HUES6 (cell line): ENCODE data around the gene CHGA.

Experiments used
- H3K27ac ChIP-seq: 2 replicates; pipeline ENCODE4 v1.7.0; 2013; ENCODE audit warnings: low read depth, mild to moderate bottlenecking, low read length, inconsistent platforms
- H3K27me3 ChIP-seq: 2 replicates; pipeline ENCODE4 v1.6.1; 2013; ENCODE audit warnings: low read length; ENCODE audit not compliant: control insufficient read depth, insufficient read depth
- H3K36me3 ChIP-seq: 2 replicates; pipeline ENCODE4 v1.6.1; 2013; ENCODE audit warnings: low read length; ENCODE audit not compliant: control insufficient read depth, insufficient read depth
- H3K4me1 ChIP-seq: 2 replicates; pipeline ENCODE4 v1.6.1; 2013; ENCODE audit warnings: low read length; ENCODE audit not compliant: control insufficient read depth, insufficient read depth
- H3K4me3 ChIP-seq: 2 replicates; pipeline ENCODE4 v1.5.1; 2013; ENCODE audit warnings: low read depth, low read length
- H3K9ac ChIP-seq: one replicate; pipeline ENCODE4 v1.6.1; 2013; ENCODE audit warnings: mild to moderate bottlenecking, low read length
- H3K9me3 ChIP-seq: 2 replicates; pipeline ENCODE4 v1.6.1; 2013; ENCODE audit warnings: low read depth, low read length; ENCODE audit not compliant: control insufficient read depth, insufficient read depth

The CHGA gene

DNA sequence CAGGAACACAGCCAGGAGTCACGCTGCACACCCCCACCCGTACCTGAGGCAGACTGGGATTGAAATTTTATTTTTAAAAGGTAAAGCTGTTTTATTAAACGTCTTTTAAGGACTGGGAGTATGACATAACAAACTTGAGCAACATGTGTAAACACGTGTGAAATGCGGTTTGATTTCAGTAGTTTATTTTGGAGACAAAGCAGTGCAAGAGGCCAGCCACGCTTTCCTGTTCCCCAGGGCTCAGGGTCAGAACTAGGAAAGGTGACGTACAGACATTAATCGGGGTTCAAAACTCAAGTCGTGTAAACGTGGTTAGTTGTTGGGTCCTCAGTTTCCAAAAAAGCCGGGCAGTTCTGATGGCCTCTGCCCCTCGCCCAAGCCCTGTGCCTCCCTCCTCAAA, 16.7 kb downstream of the CHGA start:
- no peaks in the 10 kb centered on the region for H3K27me3 ChIP-seq
- no peak overlapping the region for H3K9ac ChIP-seq
- no peaks in the 10 kb centered on the region for H3K9me3 ChIP-seq
- H3K27ac ChIP-seq: no peak overlapping the region
- H3K4me1 ChIP-seq: no peaks in the 10 kb centered on the region
- H3K36me3 ChIP-seq: peaks cover 14% of the 10 kb centered on the region
- no peak overlapping the region for H3K4me3 ChIP-seq

DNA sequence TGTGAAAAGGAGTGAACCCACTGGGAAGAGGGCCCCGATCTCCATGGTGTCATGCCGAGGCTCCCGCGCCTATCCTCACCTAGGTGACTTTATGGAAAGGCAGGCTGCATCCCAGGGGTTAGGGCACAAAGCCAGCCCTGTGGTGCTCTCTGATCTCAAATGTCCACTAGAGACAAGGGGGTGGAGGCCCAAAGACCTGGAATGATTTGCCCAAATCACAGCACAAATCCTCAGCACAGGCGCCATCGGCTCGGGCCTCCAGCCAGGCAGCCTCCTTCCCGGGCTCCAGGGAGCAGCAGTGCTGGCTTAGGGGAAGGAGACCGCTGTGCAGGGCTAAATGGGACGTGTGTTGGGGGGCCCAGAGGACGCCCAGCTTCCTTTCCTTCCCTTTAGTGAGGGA, 17.6 kb downstream of the CHGA start:
- peaks cover 21% of the 10 kb centered on the region for H3K36me3 ChIP-seq
- no peaks in the 10 kb centered on the region for H3K9me3 ChIP-seq
- no peaks in the 10 kb centered on the region for H3K27me3 ChIP-seq
- no peaks in the 10 kb centered on the region for H3K4me1 ChIP-seq
- H3K9ac ChIP-seq: no peak overlapping the region
- no peak overlapping the region for H3K27ac ChIP-seq
- H3K4me3 ChIP-seq: no peak overlapping the region

DNA sequence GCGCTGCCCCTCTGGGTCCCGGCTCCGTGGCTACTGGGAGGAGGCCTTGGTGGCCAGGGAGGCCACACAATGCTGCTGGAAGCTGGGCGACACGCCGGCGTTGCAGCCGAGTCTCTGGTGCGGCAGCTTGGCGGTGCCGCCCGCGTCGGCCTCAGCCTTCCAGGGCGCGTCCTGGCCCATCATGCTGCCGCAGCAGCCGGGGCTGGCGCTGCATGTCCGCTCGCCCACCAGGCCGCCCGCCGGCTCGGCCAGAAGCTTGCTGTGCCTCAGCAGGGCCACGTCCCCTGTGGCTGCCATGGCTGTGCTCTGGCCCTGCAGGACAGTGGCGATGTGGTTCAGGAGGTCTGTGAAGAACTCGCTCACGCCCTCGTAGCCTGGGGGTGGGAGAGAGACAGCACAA, 18.6 kb downstream of the CHGA start:
- H3K4me1 ChIP-seq: no peaks in the 10 kb centered on the region
- H3K9me3 ChIP-seq: no peaks in the 10 kb centered on the region
- peaks cover 31% of the 10 kb centered on the region for H3K36me3 ChIP-seq
- no peak overlapping the region for H3K27ac ChIP-seq
- H3K27me3 ChIP-seq: no peaks in the 10 kb centered on the region
- no peak overlapping the region for H3K9ac ChIP-seq
- H3K4me3 ChIP-seq: no peak overlapping the region

DNA sequence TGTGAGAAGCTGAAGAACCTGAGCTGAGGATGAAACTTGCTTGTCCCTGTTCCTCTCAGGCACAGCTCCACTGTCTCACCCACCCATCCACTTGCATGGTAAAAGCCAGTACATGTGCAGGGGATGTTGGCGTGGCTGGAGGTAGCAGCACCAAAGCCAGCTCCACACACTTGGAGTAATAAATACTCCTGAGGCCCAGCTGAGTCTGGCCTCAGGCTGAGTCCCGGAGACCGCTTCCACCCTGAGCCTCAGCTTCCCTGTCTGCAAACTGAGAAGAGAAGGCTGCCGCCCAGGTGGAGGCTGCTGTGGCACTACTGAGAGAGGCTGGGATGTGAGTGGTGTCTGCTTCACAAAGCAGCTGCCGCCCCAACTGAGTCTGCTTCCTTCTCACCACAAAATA, 19.2 kb downstream of the CHGA start:
- H3K4me3 ChIP-seq: no peak overlapping the region
- no peak overlapping the region for H3K27ac ChIP-seq
- H3K36me3 ChIP-seq: peaks cover 32% of the 10 kb centered on the region
- H3K9me3 ChIP-seq: no peaks in the 10 kb centered on the region
- no peak overlapping the region for H3K9ac ChIP-seq
- no peaks in the 10 kb centered on the region for H3K4me1 ChIP-seq
- H3K27me3 ChIP-seq: no peaks in the 10 kb centered on the region

DNA sequence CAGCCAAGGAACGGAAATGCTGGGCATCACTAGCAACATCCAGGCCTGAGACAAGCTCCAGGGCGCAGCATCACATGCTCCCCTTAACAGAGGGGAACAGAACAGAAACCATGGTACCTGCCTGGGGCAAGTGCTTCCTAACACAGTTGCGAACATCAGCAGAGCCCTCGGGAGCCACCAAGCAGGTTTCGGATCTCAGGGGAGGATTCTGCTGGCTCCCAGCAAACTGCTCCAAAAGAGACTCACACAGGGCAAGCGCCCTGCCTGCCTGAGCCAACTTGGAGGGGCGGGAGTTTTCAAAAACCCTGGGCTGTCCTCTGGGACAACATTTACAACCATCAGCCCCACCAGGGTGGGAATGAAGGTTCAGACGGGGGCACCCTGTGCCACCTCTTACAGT, 19.6 kb downstream of the CHGA start:
- H3K4me1 ChIP-seq: no peaks in the 10 kb centered on the region
- H3K27ac ChIP-seq: no peak overlapping the region
- no peaks in the 10 kb centered on the region for H3K27me3 ChIP-seq
- H3K9me3 ChIP-seq: no peaks in the 10 kb centered on the region
- no peak overlapping the region for H3K4me3 ChIP-seq
- H3K9ac ChIP-seq: no peak overlapping the region
- peaks cover 32% of the 10 kb centered on the region for H3K36me3 ChIP-seq

DNA sequence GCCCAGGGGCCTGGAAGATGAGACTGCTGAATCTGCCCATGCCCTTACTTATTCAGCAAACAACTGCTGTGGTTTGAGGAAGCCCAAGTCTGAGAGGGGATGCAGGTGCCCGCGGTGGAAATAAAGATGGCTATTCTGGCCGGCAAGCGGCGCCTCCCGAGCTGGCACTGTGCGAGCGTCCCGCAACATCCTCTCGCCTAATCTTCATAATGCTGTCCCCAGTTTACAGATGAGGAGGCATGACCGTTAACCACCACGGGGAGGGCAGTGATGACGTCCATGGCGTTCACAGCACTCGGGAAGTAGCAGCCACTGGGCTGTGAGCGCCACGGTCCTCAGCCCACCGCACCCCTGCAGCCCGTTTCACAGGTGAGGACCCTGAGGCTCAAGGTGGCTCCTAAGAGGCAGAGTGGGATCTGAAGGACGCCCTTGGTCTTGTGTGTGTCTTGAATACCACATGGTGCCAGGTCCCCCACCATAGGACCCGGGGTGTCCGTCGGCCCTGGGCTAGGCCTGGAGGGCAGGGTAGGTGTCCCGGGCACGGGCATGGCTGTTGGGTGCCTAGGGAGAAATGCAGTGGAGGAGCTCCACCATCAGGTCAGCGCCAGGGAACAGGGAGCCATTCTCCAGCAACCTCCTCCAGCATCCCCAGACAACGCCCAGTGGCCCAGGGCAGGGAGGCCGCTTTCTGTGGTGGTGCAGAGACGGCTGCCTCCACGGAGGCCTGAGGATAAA, 20.2 kb downstream of the CHGA start:
- no peaks in the 10 kb centered on the region for H3K27me3 ChIP-seq
- no peaks in the 10 kb centered on the region for H3K4me1 ChIP-seq
- no peak overlapping the region for H3K27ac ChIP-seq
- H3K36me3 ChIP-seq: peaks cover 32% of the 10 kb centered on the region
- H3K4me3 ChIP-seq: no peak overlapping the region
- H3K9me3 ChIP-seq: no peaks in the 10 kb centered on the region
- H3K9ac ChIP-seq: no peak overlapping the region

DNA sequence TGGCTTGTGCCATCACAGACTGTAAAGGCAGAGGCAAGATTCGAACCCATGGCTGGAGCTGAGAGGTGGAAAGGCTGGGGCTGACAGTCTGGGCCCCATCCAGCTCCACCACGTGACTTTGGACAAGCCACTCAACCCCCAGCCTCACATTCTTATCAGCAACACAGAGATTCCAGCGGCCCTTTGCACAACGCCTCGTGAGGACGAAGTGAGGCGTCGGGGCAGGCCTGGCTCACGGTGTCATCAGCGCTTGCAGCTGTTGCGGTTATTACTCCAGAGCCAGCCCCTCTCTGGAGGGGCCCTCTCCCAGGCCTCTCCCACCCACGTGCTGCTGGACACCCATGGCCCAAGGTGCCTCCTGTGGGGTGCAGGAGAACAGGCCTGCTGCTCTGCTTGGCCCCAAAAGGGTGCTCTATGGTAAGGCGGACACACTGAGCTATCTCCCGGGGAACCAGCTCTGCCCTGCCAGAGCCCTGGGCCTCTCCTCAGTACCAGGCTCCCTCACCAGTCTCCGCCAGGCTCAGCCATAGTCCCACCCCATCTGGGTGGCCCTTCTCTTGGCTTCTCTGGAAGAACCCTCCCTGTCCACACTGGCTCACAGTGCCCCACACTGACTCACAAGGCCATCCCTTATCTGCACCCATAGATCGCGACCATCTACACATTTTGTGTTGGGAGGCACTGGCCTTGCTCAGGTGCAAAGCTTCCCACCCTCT, 21.1 kb downstream of the CHGA start:
- H3K36me3 ChIP-seq: peaks cover 32% of the 10 kb centered on the region
- no peaks in the 10 kb centered on the region for H3K4me1 ChIP-seq
- H3K9ac ChIP-seq: no peak overlapping the region
- H3K27ac ChIP-seq: no peak overlapping the region
- no peaks in the 10 kb centered on the region for H3K27me3 ChIP-seq
- H3K4me3 ChIP-seq: no peak overlapping the region
- H3K9me3 ChIP-seq: no peaks in the 10 kb centered on the region

DNA sequence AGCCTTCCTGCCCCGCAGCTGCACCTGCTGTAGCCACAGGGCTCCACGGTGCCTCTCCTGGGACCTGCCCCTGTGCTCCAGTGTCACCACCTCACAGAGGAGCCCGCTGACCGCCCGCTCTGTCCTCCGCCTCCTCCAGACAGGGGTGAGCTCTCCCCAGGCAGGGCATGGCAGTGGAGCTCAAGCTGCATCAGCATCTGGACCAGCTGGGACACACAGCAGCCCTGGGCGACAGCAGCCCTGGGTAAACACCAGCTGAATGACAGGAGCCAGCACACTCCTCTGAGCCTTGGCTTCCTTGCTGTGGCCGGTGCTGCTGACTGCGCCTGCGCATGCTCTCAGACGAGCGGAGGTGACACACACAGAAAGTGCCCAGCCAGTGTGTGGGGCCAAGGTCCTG, 22.0 kb downstream of the CHGA start:
- H3K27me3 ChIP-seq: no peaks in the 10 kb centered on the region
- H3K9me3 ChIP-seq: no peaks in the 10 kb centered on the region
- H3K9ac ChIP-seq: no peak overlapping the region
- H3K36me3 ChIP-seq: peaks cover 37% of the 10 kb centered on the region
- H3K4me1 ChIP-seq: no peaks in the 10 kb centered on the region
- no peak overlapping the region for H3K27ac ChIP-seq
- no peak overlapping the region for H3K4me3 ChIP-seq

DNA sequence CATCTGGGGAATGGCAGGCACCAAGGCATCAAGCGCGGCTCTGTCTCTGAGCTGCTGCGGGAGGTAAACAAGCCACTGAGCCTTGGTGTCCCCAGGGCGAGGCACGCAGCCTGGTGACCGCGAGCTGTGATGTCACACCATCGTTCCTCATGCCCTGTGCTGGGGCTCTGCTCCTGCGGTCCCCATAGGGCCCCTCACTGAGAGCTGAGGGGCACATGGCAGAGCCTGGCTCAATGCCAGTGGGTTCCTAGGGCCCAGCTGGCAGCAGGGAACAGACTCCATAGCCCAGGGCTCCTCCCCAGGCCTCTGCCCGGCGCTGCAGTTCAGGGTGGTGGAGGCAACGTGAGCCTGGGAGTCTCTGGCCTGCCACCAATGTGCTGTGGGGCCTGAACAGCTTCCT, 22.6 kb downstream of the CHGA start:
- H3K27ac ChIP-seq: no peak overlapping the region
- no peak overlapping the region for H3K9ac ChIP-seq
- no peaks in the 10 kb centered on the region for H3K4me1 ChIP-seq
- H3K27me3 ChIP-seq: no peaks in the 10 kb centered on the region
- peaks cover 42% of the 10 kb centered on the region for H3K36me3 ChIP-seq
- no peak overlapping the region for H3K4me3 ChIP-seq
- no peaks in the 10 kb centered on the region for H3K9me3 ChIP-seq

DNA sequence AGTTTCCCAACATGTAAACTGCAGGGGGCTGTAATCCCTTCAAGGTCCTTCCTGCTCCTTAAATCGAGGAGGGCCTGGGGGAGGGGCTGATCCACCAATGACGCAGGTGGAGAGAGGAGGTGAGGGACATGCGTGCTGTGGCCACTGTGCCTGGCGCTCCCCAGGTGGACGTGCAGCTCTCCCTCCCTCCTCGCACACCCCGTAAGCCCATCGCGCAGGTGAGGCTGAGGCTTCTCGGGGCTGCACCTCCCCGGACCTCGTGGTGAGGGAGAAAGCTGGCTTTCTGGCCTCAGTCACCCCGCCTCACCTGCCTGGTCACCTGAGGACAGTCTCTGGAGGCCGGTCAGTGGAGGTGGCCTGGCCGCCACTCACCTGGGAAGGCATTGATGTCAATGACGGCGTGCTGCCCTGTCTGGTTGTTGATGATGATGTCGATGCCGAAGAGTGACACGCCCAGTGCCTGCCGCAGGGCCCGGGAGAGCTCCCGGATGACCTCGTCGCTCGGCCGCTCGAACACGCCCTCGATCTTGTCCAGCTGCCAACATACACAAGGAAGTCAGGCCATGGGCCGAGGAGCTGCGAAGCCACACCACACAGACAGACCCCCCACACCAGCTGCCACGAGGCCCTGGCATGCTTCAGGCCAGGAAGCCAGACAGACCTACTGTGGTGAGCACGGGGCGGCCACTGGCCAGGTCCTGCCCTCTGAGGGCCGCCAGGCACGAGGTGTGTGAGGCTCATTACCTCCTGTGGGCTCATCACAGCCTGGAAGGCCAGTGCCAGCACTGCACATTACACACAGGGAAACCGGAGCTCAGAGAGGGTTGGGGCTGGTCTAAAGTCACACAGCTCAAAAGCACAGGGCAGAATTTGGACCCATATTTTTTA, 23.3 kb downstream of the CHGA start:
- H3K27ac ChIP-seq: no peak overlapping the region; the same call in 1 of the 2 replicates
- H3K27me3 ChIP-seq: no peaks in the 10 kb centered on the region
- H3K4me3 ChIP-seq: no peak overlapping the region
- H3K4me1 ChIP-seq: no peaks in the 10 kb centered on the region
- no peak overlapping the region for H3K9ac ChIP-seq
- H3K36me3 ChIP-seq: peaks cover 44% of the 10 kb centered on the region
- no peaks in the 10 kb centered on the region for H3K9me3 ChIP-seq
